Stimulated activated naive CD8-positive, alpha-beta T cell treated with anti-CD3 and anti-CD28 coated beads, Interleukin-15, amount 100 ng/mL, for 72 hours (primary cell): ENCODE results near the gene UNC5B.
"Not testable (repeated sequence)": the region's sequence is repeated elsewhere in the genome, so short reads cannot be mapped to it uniquely, and the experiment has no call there.

Source experiments
- ATAC-seq: fragments of 150-1000 bp; cut with Tn5 transposase; 2 replicates; pipeline ENCODE4 v1.10.0; 2021; ENCODE audit warnings: mild to moderate bottlenecking, moderate library complexity
- DNase-seq, 2 donors: peaks; one replicate each; pipeline ENCODE4 v3.0.0; 2021 to 2022
- H3K27ac Mint-ChIP-seq, 2 donors: one replicate each; pipeline ENCODE4 v1.8.0; 2022; ENCODE audit warnings: mild to moderate bottlenecking in 2 of 2, mixed read lengths in 2 of 2, moderate library complexity in 2 of 2
- H3K27me3 Mint-ChIP-seq: one replicate; pipeline ENCODE4 v1.8.0; 2022; ENCODE audit warnings: mixed read lengths
- H3K4me1 Mint-ChIP-seq: one replicate; pipeline ENCODE4 v1.8.0; 2022; ENCODE audit warnings: mild to moderate bottlenecking, mixed read lengths
- H3K4me3 Mint-ChIP-seq, 2 donors: one replicate each; pipeline ENCODE4 v1.8.0; 2022; ENCODE audit warnings: mild to moderate bottlenecking in 2 of 2, mixed read lengths in 2 of 2, moderate library complexity in 1 of 2
- H3K9me3 Mint-ChIP-seq, 2 donors: one replicate each; pipeline ENCODE4 v1.8.0; 2022; ENCODE audit warnings: mixed read lengths in 2 of 2

UNC5B gene

DNA sequence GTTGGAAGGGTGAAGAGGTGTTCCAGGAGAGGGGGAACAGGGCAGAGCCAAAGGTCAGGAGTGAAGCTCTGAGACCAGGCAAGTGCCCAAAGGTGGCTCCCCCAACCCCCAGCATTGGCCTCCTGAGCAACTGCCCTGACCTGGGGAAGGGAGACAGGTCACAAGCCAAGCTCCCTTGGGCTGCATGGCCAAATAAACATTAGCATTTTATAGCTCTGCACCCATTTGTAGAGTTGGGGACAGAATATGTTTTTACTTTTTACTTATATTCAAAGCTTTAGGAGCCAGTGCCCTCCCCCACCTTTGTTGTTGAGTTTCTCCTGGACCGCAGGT lies 4.0 kb downstream of the UNC5B start:
- Mint-ChIP-seq H3K4me1 (peaks cover 9% of the 10 kb centered on the region), H3K27ac (peak overlapping the region in 1 of 2 donors; percentile 44), H3K9me3 (no peaks in the 10 kb centered on the region), H3K4me3 (peak overlapping the region in 1 of 2 donors; percentile 72), H3K27me3 (peaks cover 86% of the 10 kb centered on the region)
- DNase-seq: no peak
- ATAC-seq: no peak

DNA sequence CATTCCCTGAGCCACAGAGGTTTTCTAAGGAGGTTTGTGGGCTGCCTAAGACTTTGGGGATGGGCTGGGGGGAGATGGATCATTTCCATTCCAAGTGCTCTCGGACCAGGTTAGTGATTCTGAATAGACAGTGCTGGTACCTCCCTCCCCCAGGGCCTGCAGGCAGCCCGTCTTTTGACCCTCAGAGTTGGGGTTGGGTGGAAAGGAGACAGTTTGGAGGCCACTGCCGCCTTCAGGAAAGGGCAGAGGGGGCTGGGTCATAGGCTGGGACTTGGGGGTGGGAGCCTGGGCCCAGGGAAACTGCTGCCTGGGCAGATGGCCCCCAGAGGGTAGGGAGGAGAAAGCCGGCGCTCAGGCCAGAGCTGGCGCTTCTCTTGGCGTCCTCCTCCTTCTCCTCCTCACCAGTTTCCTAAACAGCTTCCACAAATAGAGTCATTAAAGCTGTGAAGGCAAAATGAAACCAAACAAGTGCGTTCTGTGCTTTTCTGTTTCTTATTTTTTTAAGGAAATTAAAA lies 4.4 kb downstream of the UNC5B start:
- Mint-ChIP-seq H3K27me3 (peaks cover 86% of the 10 kb centered on the region), H3K27ac (no peak overlapping the region), H3K4me3 (peak overlapping the region; percentile 42 to 72), H3K4me1 (peaks cover 9% of the 10 kb centered on the region), H3K9me3 (no peaks in the 10 kb centered on the region)
- ATAC-seq: no peak
- DNase-seq: no peak

DNA sequence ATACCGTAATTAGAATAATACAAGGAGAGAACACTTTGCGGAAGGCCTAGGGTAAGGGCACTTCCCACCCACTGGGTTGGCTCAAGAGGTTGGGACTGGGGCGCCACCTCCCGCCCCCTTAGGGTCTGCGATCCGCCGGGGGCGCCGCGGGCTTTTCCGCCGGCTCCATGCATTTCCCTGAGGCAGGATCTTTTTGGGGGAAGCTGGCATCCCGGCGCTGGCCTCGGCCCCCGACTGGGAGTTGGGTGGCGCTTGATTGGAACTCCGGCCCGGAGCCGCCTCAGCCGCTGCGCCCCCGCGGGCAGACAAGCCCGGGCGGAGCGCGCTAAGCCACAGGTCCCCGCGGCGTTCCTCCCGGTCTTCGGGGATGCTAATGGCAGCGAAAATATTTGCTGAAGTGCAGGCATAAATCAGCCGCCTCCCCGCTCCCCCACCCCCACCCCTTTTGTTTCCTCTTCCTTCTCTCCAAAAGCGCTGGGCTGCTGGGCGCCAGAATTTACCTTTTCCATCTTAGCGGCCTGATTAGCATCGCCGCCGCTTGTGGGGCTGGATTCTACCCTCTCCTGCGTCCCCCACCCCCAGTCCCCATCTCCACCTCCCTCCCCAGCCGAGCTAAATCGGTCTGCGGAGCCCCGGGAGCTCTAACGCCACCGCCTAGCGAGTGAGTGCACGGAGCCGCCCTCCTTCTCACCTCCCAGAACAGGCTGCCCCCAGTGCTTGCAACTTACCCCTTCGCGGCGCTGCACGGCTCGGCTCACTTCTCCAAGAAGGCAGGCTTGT lies 5.1 kb downstream of the UNC5B start:
- no peaks in the 10 kb centered on the region for H3K9me3 Mint-ChIP-seq
- peak overlapping the region; percentile 66 to 72 for H3K4me3 Mint-ChIP-seq
- peaks cover 9% of the 10 kb centered on the region for H3K4me1 Mint-ChIP-seq
- DNase-seq (no peak), ATAC-seq (peak; percentile 55)
- no peak overlapping the region for H3K27ac Mint-ChIP-seq
- peaks cover 83% of the 10 kb centered on the region for H3K27me3 Mint-ChIP-seq

DNA sequence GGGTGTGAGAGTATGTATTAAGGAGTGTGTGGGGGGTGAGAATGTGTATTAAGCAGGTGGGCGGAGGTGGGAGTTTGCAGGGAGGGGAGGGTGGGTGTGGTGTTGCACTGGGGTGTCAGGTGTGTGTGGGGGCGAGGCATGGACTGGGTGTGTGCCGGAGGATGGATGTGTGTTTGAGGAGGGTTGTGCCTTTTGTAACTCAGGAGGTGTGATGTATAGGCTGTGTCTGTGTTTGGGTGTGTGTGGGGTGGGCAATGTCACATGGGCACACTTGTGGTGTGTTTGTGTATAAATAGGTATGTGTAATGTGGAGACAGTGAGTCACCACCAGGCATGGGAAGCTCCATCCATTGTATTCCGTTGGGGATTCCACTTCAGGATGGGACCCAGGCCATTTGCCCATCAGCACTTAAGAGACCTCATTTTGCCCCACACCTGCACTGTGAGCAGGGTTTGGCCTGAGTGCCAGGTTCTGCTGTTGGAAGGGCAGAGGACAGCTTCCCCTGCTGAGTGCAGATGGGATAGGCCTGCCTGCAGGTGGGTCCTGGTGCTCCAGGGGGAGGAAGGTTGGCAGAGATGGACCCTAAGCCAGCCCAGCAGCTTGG lies 5.8 kb downstream of the UNC5B start:
- ATAC-seq: peak; percentile 41
- peak overlapping the region; percentile 66 to 72 for H3K4me3 Mint-ChIP-seq
- H3K27ac Mint-ChIP-seq: no peak overlapping the region
- peaks cover 79% of the 10 kb centered on the region for H3K27me3 Mint-ChIP-seq
- peaks cover 9% of the 10 kb centered on the region for H3K4me1 Mint-ChIP-seq
- DNase-seq: no peak
- H3K9me3 Mint-ChIP-seq: no peaks in the 10 kb centered on the region

DNA sequence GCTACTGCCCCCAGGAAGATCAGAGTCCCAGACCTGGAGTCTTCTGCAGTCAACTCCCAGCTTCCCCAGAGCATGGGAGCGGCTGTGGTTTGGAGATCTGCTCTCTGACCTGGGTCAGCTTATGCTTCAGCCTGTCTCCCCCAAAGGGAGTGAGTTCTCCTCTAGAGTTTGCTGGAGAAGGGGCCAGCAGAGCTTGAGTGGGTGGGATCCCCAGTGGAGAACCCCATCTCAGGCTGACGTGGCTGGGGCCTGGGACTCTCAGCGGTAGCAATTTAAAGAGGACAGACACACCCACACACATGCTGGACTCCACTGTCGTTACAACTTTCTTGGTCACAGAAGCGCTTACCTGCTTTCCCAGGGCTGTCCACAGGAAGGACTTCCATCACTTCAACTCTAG lies 6.3 kb downstream of the UNC5B start:
- Mint-ChIP-seq H3K4me3 (no peak overlapping the region), H3K9me3 (no peaks in the 10 kb centered on the region), H3K27ac (no peak overlapping the region), H3K27me3 (peaks cover 74% of the 10 kb centered on the region), H3K4me1 (peaks cover 9% of the 10 kb centered on the region)
- no peak for DNase-seq
- no peak for ATAC-seq

DNA sequence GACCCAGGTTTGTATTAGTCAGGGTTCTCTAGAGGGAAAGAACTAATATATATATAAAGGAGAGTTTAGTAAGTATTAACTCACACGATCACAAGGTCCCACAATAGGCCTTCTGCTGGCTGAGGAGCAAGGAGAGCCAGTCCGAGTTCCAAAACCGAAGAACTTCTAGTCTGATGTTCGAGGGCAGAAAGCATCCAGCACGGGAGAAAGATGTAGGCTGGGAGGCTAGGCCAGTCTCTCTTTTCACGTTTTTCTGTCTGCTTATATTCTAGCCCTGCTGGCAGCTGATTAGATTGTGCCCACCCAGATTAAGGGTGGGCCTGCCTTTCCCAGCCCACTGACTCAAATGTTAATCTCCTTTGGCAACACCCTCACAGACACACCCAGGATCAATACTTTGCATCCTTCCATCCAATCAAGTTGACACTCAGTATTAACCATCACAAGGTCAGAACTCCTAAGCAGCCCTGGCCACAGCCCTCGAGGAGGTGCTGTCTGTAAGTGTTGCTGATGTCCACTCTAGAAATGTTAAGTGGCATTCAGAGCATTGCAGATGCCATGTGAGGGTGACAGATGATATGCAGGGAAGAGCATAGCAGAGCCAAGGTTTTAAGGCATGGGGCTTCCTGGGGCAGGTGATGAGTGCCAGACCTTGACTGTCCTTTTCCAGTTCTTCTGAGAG lies 7.0 kb downstream of the UNC5B start:
- H3K27ac Mint-ChIP-seq: peak overlapping the region in 1 of 2 donors; percentile 35
- H3K9me3 Mint-ChIP-seq, H3K4me3 Mint-ChIP-seq, H3K4me1 Mint-ChIP-seq, ATAC-seq, DNase-seq: not testable (repeated sequence)
- H3K27me3 Mint-ChIP-seq: peaks cover 67% of the 10 kb centered on the region

DNA sequence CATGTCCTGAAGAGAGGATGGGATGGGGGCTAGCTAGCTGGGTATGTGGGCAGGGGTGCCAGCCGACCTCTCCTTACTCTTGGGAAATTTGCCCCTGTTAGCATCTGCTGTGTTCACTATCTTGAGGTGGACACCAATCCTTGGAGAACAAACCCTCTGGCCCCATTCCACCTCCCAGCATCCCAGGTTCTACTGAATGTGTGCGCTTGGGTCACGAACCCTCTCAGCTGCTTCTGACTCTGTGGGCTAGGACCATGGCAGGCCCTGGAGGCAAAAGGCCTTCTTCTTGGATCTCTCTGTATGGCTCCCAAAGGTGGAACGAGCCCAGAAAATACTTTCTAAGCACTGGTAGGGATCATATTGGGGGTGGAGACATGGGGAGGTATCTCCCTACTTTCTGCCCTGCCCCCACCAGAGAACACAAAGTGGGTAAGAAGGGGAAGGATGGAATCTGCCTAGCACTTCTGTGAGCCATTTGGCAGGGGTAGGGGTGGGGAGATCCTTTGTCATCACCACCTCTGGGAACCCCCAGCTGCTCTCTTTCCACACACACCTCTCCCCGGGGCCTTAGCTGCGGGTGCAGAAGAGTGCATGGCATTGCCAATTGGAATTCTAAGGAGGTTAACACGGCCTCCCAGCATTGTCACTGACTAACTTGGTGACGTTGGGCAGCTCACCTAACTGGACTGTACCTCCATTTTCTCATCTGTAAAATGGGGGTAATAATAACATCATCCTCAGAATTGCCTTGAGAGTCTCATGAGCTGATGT lies 7.7 kb downstream of the UNC5B start:
- DNase-seq: no peak
- Mint-ChIP-seq H3K4me3 (no peak overlapping the region), H3K9me3 (no peaks in the 10 kb centered on the region), H3K4me1 (peaks cover 9% of the 10 kb centered on the region), H3K27me3 (peaks cover 60% of the 10 kb centered on the region), H3K27ac (no peak overlapping the region)
- ATAC-seq: no peak

DNA sequence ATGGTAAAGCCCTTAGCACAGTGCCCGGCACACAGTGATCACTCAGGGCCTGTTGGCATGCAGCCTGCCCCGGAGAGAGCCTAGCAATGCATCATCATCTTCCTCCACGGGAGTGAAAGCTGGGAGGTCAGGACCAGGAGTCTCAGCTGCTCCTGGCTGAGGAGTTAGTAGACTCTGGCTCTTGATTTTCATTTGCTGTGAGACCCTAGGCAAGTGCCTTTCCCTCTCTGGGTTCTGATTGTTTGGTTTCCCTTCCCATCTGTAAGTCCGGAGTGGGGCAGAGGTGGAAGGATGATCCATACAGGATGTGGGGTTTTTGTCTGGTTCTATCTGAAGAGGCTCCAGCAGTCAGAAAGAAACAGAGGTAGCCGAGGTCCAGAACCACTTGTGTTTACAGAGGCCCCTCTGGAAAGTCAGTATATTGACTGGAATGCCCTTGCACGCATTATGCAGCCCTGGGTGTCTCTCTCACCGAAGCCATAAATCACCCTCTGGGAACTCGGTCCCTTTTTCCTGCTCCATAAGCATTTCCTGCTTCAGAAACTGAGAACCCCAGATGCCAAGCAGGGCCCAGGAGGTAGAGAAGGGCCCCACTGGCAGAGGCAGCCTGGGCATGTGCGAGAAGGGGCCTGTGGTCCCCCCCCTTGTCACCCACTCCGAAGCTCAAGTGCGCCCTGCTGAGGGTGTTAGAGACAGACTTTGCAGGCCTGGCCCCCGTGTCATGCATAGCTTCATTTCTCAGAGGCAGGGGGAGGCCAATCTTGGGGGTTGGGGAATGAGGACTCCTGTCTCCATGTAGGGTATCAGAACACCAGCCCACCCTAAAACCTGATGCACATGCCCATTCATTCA lies 8.5 kb downstream of the UNC5B start:
- Mint-ChIP-seq H3K4me1 (peaks cover 9% of the 10 kb centered on the region), H3K27me3 (peaks cover 59% of the 10 kb centered on the region), H3K27ac (peak overlapping the region in 1 of 2 donors; percentile 19), H3K9me3 (no peaks in the 10 kb centered on the region), H3K4me3 (no peak overlapping the region)
- ATAC-seq (no peak), DNase-seq (no peak)

DNA sequence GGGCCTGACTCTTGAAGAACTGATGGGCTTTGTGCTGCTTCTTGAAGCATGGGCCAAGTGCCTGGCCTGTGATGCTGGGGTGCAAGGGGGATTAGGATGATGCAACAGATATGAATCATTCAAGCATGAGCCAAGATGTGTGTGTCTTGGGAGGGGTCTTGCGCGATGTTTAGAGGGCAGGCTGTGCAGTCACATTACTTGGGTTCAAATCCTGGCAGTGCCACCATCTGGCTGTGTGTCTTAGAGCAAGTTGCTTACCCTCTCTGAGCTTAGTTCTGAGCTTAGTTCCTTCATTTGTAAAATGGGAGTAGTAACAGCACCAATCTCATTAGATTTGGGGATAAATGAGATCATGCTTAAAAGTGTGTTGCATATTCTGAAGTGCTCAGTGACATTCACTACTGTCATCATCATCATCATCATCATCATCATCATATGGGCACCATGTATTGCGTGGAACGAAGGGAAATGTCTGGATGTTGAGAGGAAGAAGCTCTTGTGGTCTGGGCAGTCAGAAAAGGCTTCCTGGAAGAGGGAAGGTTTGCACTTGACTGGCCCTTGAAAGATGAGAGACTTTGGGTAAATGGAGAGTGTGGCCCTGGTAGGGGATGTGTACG lies 9.3 kb downstream of the UNC5B start:
- no peaks in the 10 kb centered on the region for H3K9me3 Mint-ChIP-seq
- no peak overlapping the region for H3K4me3 Mint-ChIP-seq
- H3K27me3 Mint-ChIP-seq: peaks cover 52% of the 10 kb centered on the region
- peak overlapping the region in 1 of 2 donors; percentile 19 for H3K27ac Mint-ChIP-seq
- ATAC-seq (no peak), DNase-seq (no peak)
- H3K4me1 Mint-ChIP-seq: peaks cover 9% of the 10 kb centered on the region

DNA sequence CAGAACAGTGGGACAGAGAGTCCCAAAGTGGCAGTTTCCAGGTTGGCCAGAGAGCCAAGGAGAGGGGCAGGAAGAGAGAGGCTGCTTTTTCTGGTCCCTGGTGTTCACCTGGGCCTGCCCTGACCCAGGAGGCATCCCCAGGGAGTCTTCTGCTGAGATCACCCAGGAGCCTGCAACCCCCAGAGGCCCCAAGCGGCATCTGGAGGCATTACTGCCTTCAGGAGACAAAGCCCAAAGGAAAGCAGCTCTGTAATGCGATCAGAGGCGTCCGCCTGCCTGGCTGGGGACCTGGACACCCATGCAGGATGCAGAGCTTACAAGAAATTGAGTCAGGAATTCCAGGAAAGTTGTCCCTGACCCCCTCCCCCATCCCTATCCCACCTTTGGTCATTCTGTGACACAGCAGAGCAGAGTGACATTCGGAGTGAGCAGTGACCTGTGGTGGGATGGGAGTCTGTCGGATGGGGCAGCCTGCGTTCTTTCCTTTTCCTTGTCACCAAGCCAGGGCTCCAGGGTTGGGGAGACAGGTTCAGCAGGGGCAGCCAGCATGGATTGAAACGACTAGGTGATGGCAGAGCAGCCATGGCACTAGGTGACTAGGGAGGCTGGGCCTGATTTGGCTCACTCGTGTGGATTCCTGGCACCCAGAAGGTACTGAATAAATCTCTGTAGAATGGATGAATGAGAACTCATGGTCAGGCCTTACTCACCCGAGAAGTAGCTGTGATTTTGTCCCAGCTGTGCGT lies 10.4 kb downstream of the UNC5B start:
- ATAC-seq (no peak), DNase-seq (no peak)
- Mint-ChIP-seq H3K27ac (no peak overlapping the region), H3K4me3 (no peak overlapping the region), H3K4me1 (peaks cover 6% of the 10 kb centered on the region), H3K9me3 (no peaks in the 10 kb centered on the region), H3K27me3 (peaks cover 43% of the 10 kb centered on the region)

DNA sequence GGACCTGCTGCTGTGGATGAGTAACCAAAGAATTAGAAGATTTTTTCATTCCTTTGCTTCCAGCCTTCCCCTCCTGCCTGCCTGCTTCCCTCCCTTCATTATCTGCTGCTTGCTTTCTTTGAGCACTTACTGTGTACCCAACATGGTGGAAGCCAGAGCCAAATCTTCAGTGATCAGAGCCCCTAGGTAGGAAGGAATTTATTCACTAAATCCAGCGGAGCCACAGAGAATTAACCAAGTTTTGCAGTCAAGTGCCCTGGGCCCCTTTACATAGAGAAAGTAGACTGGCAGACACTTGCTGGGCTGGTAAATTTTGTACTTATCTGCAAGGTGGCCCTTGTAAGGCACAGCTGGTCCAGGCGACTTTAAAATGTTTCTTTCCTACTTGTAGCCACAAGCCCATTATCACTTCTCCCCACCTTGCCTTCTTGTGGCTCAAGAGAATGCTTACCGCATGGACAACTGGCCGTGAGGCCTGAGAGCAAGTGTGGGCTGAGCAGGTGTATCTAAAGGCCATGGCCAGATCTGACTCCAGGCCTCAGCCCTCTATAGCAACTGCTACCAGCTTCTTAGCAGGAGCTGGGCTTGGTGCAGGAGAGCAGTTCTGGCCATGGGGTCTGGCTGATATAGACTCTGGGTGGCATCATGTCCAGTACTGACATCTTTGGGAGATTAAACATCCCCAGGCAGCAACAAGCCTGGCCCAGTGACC lies 11.1 kb downstream of the UNC5B start:
- no peak overlapping the region for H3K4me3 Mint-ChIP-seq
- DNase-seq: no peak
- no peak overlapping the region for H3K27ac Mint-ChIP-seq
- peaks cover 35% of the 10 kb centered on the region for H3K27me3 Mint-ChIP-seq
- no peaks in the 10 kb centered on the region for H3K9me3 Mint-ChIP-seq
- no peak for ATAC-seq
- H3K4me1 Mint-ChIP-seq: no peaks in the 10 kb centered on the region

DNA sequence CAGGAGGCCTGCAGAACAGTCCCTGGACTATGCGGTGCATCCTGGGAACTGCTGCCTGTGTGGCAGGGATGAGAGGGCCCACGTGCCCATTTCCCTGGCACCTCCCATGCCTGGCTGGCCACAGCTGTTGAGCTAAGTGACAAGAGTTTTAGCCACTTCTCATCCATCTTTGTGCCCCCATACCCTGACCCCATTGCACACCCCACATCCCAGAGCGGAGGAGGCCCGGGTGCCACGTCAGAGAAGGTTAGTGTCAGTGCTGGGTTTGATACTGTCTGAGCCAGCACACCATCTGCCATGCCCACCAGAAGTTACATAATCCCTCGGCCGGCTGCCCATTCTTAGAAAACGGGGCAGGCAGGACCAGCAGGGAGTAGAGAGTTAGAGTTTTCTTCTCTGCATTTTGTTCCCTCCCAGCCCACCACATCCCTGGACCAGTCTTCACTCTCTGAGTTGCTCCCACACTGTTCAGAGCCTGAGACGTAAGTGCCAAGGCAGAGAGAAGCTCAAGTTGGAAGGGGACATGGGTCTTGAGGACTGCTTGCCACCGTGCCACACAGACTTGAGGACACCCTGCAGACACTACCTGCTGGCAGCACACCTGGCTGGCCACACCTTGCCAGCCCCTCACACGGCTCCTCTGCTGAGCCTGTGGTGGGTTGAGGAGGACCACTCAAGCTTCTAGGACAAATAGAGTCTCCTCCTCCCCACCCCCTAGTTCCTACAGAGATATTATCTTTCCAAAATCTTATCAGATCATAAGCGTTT lies 13.1 kb downstream of the UNC5B start:
- H3K4me1 Mint-ChIP-seq: no peaks in the 10 kb centered on the region
- ATAC-seq (no peak), DNase-seq (no peak)
- H3K27me3 Mint-ChIP-seq: peaks cover 21% of the 10 kb centered on the region
- no peak overlapping the region for H3K4me3 Mint-ChIP-seq
- H3K27ac Mint-ChIP-seq: no peak overlapping the region
- no peaks in the 10 kb centered on the region for H3K9me3 Mint-ChIP-seq
